Tibial nerve (tissue), 4 donors: ENCODE measurements around the gene EEF2. TPM values are rescaled to one million over a fixed set of nuclear protein-coding genes. Genes with fewer than 3 reads are reported as not detected.
A peak's percentile ranks its signal among the peaks of the same experiment; 100 is the strongest.
"Not testable (repeated sequence)": the region's sequence is repeated elsewhere in the genome, so short reads cannot be mapped to it uniquely, and the experiment has no call there.

Experiments
- DNase-seq, 2 donors: peaks; one replicate each; pipeline ENCODE4 v3.0.0-alpha.2; 2019; ENCODE audit warnings: low spot score in 2 of 2
- H3K27ac ChIP-seq, 4 donors: fragments of 200-600 bp; sonication (generic) in 3 of 4; one replicate each; pipeline ENCODE4 v1.5.1; 2017 to 2019; ENCODE audit warnings: mild to moderate bottlenecking in 1 of 4
- H3K27me3 ChIP-seq, 2 donors: fragments of 200-600 bp; sonication (generic) in 1 of 2; one replicate each; pipeline versions ENCODE4 v1.5.1 to v1.6.0; 2017 to 2019
- H3K36me3 ChIP-seq, 3 donors: fragments of 200-600 bp; sonication (generic); one replicate each; pipeline ENCODE4 v1.5.1; 2018 to 2019
- H3K4me1 ChIP-seq, 4 donors: fragments of 200-600 bp; sonication (generic) in 3 of 4; one replicate each; pipeline ENCODE4 v1.5.1; 2017 to 2019
- H3K4me3 ChIP-seq, 4 donors: fragments of 200-600 bp; sonication (generic) in 3 of 4; one replicate each; pipeline ENCODE4 v1.5.1; 2017 to 2019; ENCODE audit warnings: mild to moderate bottlenecking in 1 of 4, moderate library complexity in 1 of 4
- H3K9me3 ChIP-seq, 4 donors: fragments of 200-600 bp; sonication (generic) in 3 of 4; one replicate each; pipeline ENCODE4 v1.5.1; 2017 to 2019
- CTCF ChIP-seq, 5 experiments: fragments of 200-600 bp in 3 of 5; fragments of 450-650 bp in 2 of 5; sonication (generic) in 3 of 5; IDR thresholded peaks; one replicate each; pipeline ENCODE4 v1.5.1; 2016 to 2019; ENCODE audit warnings: antibody characterized with exemption in 5 of 5, mild to moderate bottlenecking in 3 of 5, moderate library complexity in 2 of 5
- EP300 ChIP-seq, 2 donors: sonication (generic); formaldehyde crosslinking; IDR thresholded peaks; one replicate each; pipeline ENCODE4 v1.6.1; 2017; ENCODE audit warnings: antibody characterized with exemption in 2 of 2, mild to moderate bottlenecking in 1 of 2
- POLR2A ChIP-seq, 2 donors: fragments of 450-650 bp; IDR thresholded peaks; one replicate each; pipeline ENCODE4 v1.6.1; 2017; ENCODE audit warnings: antibody characterized with exemption in 2 of 2, mild to moderate bottlenecking in 2 of 2, moderate library complexity in 2 of 2
- WGBS, 2 donors: methylation state at CpG; one replicate each; pipeline ENCODE4 v1.1.5; 2018; 5-methylcytosine and 5-hydroxymethylcytosine counted together
- total RNA-seq, 4 donors: library from RNA; depleted of rRNA; stranded (reverse); fragments of >200 nt; gene quantifications; one replicate each; pipeline ENCODE4 v1.1.0, GENCODE V29; 2016

Gene EEF2
- total RNA-seq, 4 donors from 2014 or later: 1,233 to 1,650 (median 1,549) TPM

GRCh38 chr19:4012092-4012974, 27.1 kb upstream of the EEF2 start:
- Histone ChIP-seq H3K27ac (peak overlapping the region in 3 of 4 donors; percentile 77 to 95 (median 91)), H3K4me3 (no peak overlapping the region), H3K36me3 (peaks cover 3 to 36% (median 12%) of the 10 kb centered on the region in 3 donors), H3K9me3 (no peaks in the 10 kb centered on the region), H3K4me1 (peaks cover 0 to 88% (median 71%) of the 10 kb centered on the region in 4 donors), H3K27me3 (no peaks in the 10 kb centered on the region)
- DNase-seq: no peak
- WGBS, 2 donors: 63 to 72% methylated on average over 25 to 27 of the region's 27 CpGs
- TF ChIP-seq CTCF (IDR thresholded peaks at IDR 0.05) (no peak), EP300 (IDR thresholded peaks at IDR 0.05) (no peak), POLR2A (IDR thresholded peaks at IDR 0.05) (no peak)

- not testable (repeated sequence) for H3K27me3 ChIP-seq, H3K4me3 ChIP-seq, H3K9me3 ChIP-seq, DNase-seq
- Histone ChIP-seq H3K36me3 (peaks cover 3 to 36% (median 12%) of the 10 kb centered on the region in 3 donors), H3K4me1 (peaks cover 0 to 82% (median 67%) of the 10 kb centered on the region in 4 donors), H3K27ac (peak overlapping the region in 3 of 4 donors; percentile 55 to 99 (median 89))
- WGBS, 2 donors: 66 to 68% methylated on average over 6 of the region's 6 CpGs
These were observed 26.2 kb upstream of the EEF2 start for GRCh38 chr19:4011430-4011829.

GRCh38 chr19:4010808-4011110, 25.5 kb upstream of the EEF2 start:
- no peak for DNase-seq
- H3K4me3 ChIP-seq: peak overlapping the region in 1 of 4 donors; percentile 7
- 56% methylated on average over 9 to 13 of the region's 14 CpGs for WGBS, 2 donors
- peak overlapping the region; percentile 12 to 99 (median 72) for H3K27ac ChIP-seq
- no peaks in the 10 kb centered on the region for H3K27me3 ChIP-seq
- TF ChIP-seq EP300 (IDR thresholded peaks at IDR 0.05) (no peak), POLR2A (IDR thresholded peaks at IDR 0.05) (no peak), CTCF (IDR thresholded peaks at IDR 0.05) (no peak)
- peaks cover 3 to 30% (median 12%) of the 10 kb centered on the region in 3 donors for H3K36me3 ChIP-seq
- H3K9me3 ChIP-seq: no peaks in the 10 kb centered on the region
- peaks cover 0 to 80% (median 62%) of the 10 kb centered on the region in 4 donors for H3K4me1 ChIP-seq

- Histone ChIP-seq H3K4me1 (peaks cover 0 to 74% (median 56%) of the 10 kb centered on the region in 4 donors), H3K36me3 (peaks cover 3 to 24% (median 12%) of the 10 kb centered on the region in 3 donors), H3K27me3 (no peaks in the 10 kb centered on the region), H3K27ac (peak overlapping the region; percentile 12 to 99 (median 91)), H3K9me3 (no peaks in the 10 kb centered on the region), H3K4me3 (peak overlapping the region in 1 of 4 donors; percentile 7)
- TF ChIP-seq POLR2A (IDR thresholded peaks at IDR 0.05) (no peak), CTCF (IDR thresholded peaks at IDR 0.05) (no peak), EP300 (IDR thresholded peaks at IDR 0.05) (no peak)
- 51 to 60% methylated on average over 16 to 23 of the region's 24 CpGs for WGBS, 2 donors
- DNase-seq: no peak
These were observed 24.9 kb upstream of the EEF2 start for GRCh38 chr19:4009990-4010807.

- peak overlapping the region; percentile 89 to 99 (median 91) for H3K27ac ChIP-seq
- H3K9me3 ChIP-seq: no peaks in the 10 kb centered on the region
- H3K27me3 ChIP-seq: no peaks in the 10 kb centered on the region
- TF ChIP-seq EP300 (IDR thresholded peaks at IDR 0.05) (peak in 1 of 2 donors; percentile 24), CTCF (IDR thresholded peaks at IDR 0.05) (no peak)
- peak in 1 of 2 donors; percentile 40 for DNase-seq
- H3K36me3 ChIP-seq: peaks cover 0 to 4% (median 2%) of the 10 kb centered on the region in 3 donors
- WGBS, 2 donors: 0% methylated on average over 11 of the region's 55 CpGs
- peak overlapping the region; percentile 69 to 100 (median 78) for H3K4me3 ChIP-seq
- peaks cover 0 to 52% (median 39%) of the 10 kb centered on the region in 4 donors for H3K4me1 ChIP-seq
These were observed 22.7 kb upstream of the EEF2 start for GRCh38 chr19:4007836-4008539.
